SK-N-SH treated with all-trans-retinoic acid at 6 μM for 48 hours (cell line): ENCODE data around the gene IMP4.

Experiments
- ATAC-seq: fragments of 200-7000 bp; cut with Tn5 transposase; 3 replicates; pipeline ENCODE4 v1.9.1; 2020; ENCODE audit warnings: mild to moderate bottlenecking, moderate library complexity
- ARNTL ChIP-seq: fragments of 450-650 bp; formaldehyde crosslinking; IDR thresholded peaks from 2 replicates; pipeline ENCODE4 v1.5.0; 2020; ENCODE audit warnings: low read depth, mild to moderate bottlenecking, moderate library complexity, borderline replicate concordance
- BACH2 ChIP-seq: fragments of 250-450 bp; sonication (Bioruptor Pico); IDR thresholded peaks from 2 replicates; pipeline ENCODE4 v1.9.0; 2021; ENCODE audit warnings: mild to moderate bottlenecking, borderline replicate concordance
- CSDC2 ChIP-seq: fragments of 250-450 bp; sonication (Bioruptor Pico); IDR thresholded peaks from 2 replicates; pipeline ENCODE4 v1.5.0; 2020; ENCODE audit warnings: mild to moderate bottlenecking, moderate library complexity
- GLIS3 ChIP-seq: fragments of 250-450 bp; sonication (Bioruptor Pico); IDR thresholded peaks from 2 replicates; pipeline ENCODE4 v1.5.0; 2020; ENCODE audit warnings: mild to moderate bottlenecking, moderate library complexity
- ISL1 ChIP-seq: fragments of 250-450 bp; sonication (Bioruptor Pico); IDR thresholded peaks from 2 replicates; pipeline ENCODE4 v2.1.2; 2022; ENCODE audit warnings: mild to moderate bottlenecking, moderate library complexity
- OSR1 ChIP-seq: fragments of 250-450 bp; sonication (Bioruptor Pico); IDR thresholded peaks from 2 replicates; pipeline ENCODE4 v1.8.0; 2022; ENCODE audit warnings: moderate library complexity, mild to moderate bottlenecking, inconsistent platforms
- PATZ1 ChIP-seq: fragments of 250-450 bp; sonication (Bioruptor Pico); IDR thresholded peaks from 2 replicates; pipeline ENCODE4 v1.8.0; 2020; ENCODE audit warnings: mild to moderate bottlenecking, moderate library complexity, borderline replicate concordance
- PPARA ChIP-seq: fragments of 250-450 bp; sonication (Bioruptor Pico); IDR thresholded peaks from 2 replicates; pipeline ENCODE4 v1.5.0; 2020; ENCODE audit warnings: mild to moderate bottlenecking, borderline replicate concordance
- RARB ChIP-seq: fragments of 250-450 bp; sonication (Bioruptor Pico); IDR thresholded peaks from 2 replicates; pipeline ENCODE4 v1.8.0; 2021; ENCODE audit warnings: mild to moderate bottlenecking, moderate library complexity
- SNAI2 ChIP-seq: fragments of 250-450 bp; sonication (Bioruptor Pico); IDR thresholded peaks from 2 replicates; pipeline ENCODE4 v1.5.0; 2020; ENCODE audit warnings: mild to moderate bottlenecking, moderate library complexity
- TOX ChIP-seq: fragments of 250-450 bp; sonication (Bioruptor Pico); IDR thresholded peaks from 2 replicates; pipeline ENCODE4 v1.8.0; 2021; ENCODE audit warnings: mild to moderate bottlenecking, moderate library complexity, borderline replicate concordance
- ZC3H10 ChIP-seq: fragments of 250-450 bp; sonication (Bioruptor Pico); IDR thresholded peaks from 2 replicates; pipeline ENCODE4 v1.5.1; 2021; ENCODE audit warnings: mild to moderate bottlenecking, moderate library complexity
- ZFP3 ChIP-seq: fragments of 250-450 bp; sonication (Bioruptor Pico); IDR thresholded peaks from 2 replicates; pipeline ENCODE4 v1.5.0; 2020; ENCODE audit warnings: mild to moderate bottlenecking, moderate library complexity
- ZFP30 ChIP-seq: fragments of 450-650 bp; formaldehyde crosslinking; IDR thresholded peaks from 2 replicates; pipeline ENCODE4 v1.5.0; 2022; ENCODE audit warnings: mild to moderate bottlenecking, moderate library complexity
- ZNF565 ChIP-seq: fragments of 450-650 bp; formaldehyde crosslinking; conservative IDR thresholded peaks from 2 replicates; pipeline ENCODE4 v1.5.0; 2020; ENCODE audit warnings: low read depth, mild to moderate bottlenecking, moderate library complexity
- ZNF70 ChIP-seq: fragments of 450-650 bp; formaldehyde crosslinking; IDR thresholded peaks from 2 replicates; pipeline ENCODE4 v1.5.0; 2020; ENCODE audit warnings: mild to moderate bottlenecking, moderate library complexity
- ZNF8 ChIP-seq: fragments of 450-650 bp; formaldehyde crosslinking; IDR thresholded peaks from 2 replicates; pipeline ENCODE4 v1.5.0; 2020; ENCODE audit warnings: mild to moderate bottlenecking, moderate library complexity
- TF ChIP-seq, protein P1 (sequence below): fragments of 250-450 bp; sonication (Bioruptor Pico); IDR thresholded peaks from 2 replicates; pipeline ENCODE4 v1.5.0; 2020; ENCODE audit warnings: mild to moderate bottlenecking, moderate library complexity
- TF ChIP-seq, protein P2 (sequence below): fragments of 250-450 bp; sonication (Bioruptor Pico); IDR thresholded peaks from 2 replicates; pipeline ENCODE4 v1.8.0; 2021; ENCODE audit warnings: low read depth, mild to moderate bottlenecking, moderate library complexity, borderline replicate concordance

The IMP4 gene

DNA sequence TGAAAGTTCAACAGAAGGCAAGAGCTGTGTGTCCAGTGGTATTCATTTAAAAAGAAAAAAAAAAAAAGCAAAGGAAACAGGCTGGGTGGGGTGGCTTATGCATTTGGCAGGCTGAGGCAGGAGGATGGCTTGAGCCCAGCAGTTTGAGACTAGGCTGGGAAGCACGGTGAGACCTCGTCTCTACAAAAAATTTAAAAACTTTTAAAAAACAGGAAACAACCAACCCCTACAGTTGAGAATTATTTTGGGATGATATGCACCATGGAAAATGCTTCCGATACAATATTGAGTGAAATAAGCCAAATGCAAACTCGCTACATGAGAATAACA, 44.3 kb downstream of the IMP4 start:
- no peak for ATAC-seq
- TF ChIP-seq ARNTL (CRISPR knock-in tag) (no peak), ISL1 (CRISPR knock-in tag) (no peak), TOX (CRISPR knock-in tag) (no peak), ZNF8 (CRISPR knock-in tag) (no peak), CSDC2 (CRISPR knock-in tag) (no peak), ZC3H10 (CRISPR knock-in tag) (no peak), GLIS3 (CRISPR knock-in tag) (no peak), PATZ1 (CRISPR knock-in tag) (no peak), ZFP30 (CRISPR knock-in tag) (no peak)

DNA sequence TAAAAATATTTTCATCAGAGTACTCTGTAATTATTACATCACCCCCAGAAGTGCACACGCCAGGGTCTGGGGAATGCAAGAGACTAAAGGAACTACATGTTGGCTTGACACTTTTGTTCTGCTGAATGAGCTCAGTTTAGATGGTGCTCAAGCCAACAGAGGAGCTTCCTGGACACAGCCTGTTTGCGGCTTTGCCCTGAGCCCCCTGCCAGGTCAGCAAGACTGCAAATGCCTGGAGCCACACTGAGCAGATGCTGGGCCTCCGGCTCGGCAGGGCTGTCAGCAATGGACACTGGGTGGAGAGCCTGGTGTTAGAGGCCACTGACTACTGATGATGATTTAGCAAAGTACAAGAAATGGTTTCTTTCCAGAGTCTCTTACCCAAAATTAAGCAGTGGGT, 45.1 kb downstream of the IMP4 start:
- TF ChIP-seq OSR1 (CRISPR knock-in tag) (no peak), ZFP3 (CRISPR knock-in tag) (no peak), PATZ1 (CRISPR knock-in tag) (no peak), ARNTL (CRISPR knock-in tag) (no peak), SNAI2 (CRISPR knock-in tag) (no peak), PPARA (CRISPR knock-in tag) (no peak), ZNF70 (CRISPR knock-in tag) (no peak), RARB (no peak), TOX (CRISPR knock-in tag) (no peak), BACH2 (CRISPR knock-in tag) (no peak), ZFP30 (CRISPR knock-in tag) (no peak)
- TF ChIP-seq, protein P1, sequence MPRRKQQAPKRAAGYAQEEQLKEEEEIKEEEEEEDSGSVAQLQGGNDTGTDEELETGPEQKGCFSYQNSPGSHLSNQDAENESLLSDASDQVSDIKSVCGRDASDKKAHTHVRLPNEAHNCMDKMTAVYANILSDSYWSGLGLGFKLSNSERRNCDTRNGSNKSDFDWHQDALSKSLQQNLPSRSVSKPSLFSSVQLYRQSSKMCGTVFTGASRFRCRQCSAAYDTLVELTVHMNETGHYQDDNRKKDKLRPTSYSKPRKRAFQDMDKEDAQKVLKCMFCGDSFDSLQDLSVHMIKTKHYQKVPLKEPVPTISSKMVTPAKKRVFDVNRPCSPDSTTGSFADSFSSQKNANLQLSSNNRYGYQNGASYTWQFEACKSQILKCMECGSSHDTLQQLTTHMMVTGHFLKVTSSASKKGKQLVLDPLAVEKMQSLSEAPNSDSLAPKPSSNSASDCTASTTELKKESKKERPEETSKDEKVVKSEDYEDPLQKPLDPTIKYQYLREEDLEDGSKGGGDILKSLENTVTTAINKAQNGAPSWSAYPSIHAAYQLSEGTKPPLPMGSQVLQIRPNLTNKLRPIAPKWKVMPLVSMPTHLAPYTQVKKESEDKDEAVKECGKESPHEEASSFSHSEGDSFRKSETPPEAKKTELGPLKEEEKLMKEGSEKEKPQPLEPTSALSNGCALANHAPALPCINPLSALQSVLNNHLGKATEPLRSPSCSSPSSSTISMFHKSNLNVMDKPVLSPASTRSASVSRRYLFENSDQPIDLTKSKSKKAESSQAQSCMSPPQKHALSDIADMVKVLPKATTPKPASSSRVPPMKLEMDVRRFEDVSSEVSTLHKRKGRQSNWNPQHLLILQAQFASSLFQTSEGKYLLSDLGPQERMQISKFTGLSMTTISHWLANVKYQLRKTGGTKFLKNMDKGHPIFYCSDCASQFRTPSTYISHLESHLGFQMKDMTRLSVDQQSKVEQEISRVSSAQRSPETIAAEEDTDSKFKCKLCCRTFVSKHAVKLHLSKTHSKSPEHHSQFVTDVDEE (CRISPR knock-in tag) = no peak
- TF ChIP-seq, protein P2, sequence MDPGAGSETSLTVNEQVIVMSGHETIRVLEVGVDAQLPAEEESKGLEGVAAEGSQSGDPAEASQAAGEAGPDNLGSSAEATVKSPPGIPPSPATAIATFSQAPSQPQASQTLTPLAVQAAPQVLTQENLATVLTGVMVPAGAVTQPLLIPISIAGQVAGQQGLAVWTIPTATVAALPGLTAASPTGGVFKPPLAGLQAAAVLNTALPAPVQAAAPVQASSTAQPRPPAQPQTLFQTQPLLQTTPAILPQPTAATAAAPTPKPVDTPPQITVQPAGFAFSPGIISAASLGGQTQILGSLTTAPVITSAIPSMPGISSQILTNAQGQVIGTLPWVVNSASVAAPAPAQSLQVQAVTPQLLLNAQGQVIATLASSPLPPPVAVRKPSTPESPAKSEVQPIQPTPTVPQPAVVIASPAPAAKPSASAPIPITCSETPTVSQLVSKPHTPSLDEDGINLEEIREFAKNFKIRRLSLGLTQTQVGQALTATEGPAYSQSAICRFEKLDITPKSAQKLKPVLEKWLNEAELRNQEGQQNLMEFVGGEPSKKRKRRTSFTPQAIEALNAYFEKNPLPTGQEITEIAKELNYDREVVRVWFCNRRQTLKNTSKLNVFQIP (CRISPR knock-in tag) = no peak

DNA sequence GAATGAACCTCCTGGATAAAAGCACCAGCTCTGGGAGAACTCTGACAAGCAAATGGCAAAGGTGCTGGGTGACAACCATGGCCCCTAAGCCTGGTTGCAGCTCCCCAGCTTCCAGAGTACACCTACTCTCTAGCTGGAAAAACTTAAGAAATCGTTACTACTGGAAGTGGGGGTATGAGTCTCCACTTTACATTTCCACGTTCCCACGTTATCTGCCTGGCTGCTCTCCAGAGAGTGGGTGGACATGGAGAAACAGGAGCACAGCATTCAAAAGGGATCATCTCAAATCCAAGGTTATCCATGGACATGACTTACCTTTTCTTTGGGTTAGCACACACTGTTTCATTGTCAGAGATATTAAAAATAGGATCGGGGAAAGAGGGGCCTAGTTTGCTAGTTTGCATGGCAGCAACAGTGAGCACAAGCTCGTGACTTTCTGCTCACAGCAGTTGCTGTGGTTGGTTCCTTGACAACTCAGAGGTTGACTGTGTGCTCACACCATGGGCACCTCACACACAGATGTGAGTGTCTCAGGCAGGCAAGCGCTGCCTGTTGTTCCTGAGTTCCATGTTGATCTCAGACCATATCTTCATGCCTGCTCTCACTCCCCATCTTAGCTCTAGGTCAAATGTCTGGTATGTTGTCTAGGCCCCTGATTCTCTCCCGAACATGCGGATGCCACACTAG, 45.7 kb downstream of the IMP4 start:
- no peak for ATAC-seq
- TF ChIP-seq ZFP30 (CRISPR knock-in tag) (no peak), ZC3H10 (CRISPR knock-in tag) (no peak), CSDC2 (CRISPR knock-in tag) (no peak)

More for the DNA sequence above, 45.1 kb downstream of the IMP4 start:
- no peak for ATAC-seq

DNA sequence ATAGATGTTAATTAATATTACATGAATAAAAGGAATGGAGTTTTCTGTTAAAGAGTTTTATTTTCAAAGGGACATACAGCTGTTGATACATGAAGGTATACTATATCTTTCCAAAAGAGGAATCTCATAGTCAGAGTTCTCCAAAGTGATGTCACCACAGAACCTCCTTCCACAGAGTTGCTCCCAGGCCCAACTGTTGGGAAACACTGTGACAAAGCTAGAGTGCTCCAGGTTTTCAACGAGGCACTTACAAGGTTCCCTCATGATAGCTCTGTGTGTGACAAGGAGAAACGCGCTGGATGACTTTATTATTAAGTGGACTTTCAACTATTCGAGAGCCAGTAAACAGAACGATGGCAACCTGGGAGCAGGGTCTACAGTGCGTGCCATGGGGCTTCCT, 46.7 kb downstream of the IMP4 start:
- TF ChIP-seq ZNF8 (CRISPR knock-in tag) = no peak
- TF ChIP-seq, protein P2 (CRISPR knock-in tag) = no peak
- no peak for TF ChIP-seq SNAI2 (CRISPR knock-in tag)
- TF ChIP-seq, protein P1 (CRISPR knock-in tag) = no peak
- no peak for TF ChIP-seq ZC3H10 (CRISPR knock-in tag)
- no peak for TF ChIP-seq ZFP30 (CRISPR knock-in tag)
- TF ChIP-seq ZNF70 (CRISPR knock-in tag) = no peak
- TF ChIP-seq ZNF565 (CRISPR knock-in tag) = no peak
- TF ChIP-seq RARB = no peak
- TF ChIP-seq BACH2 (CRISPR knock-in tag) = no peak
- no peak for ATAC-seq
